Caco-2 (cell line): ENCODE data around the gene SLC16A7. TPM values are rescaled to one million over a fixed set of nuclear protein-coding genes. Genes with fewer than 3 reads are reported as not detected.

Experiments
- BruUV-seq: library from RNA; stranded (reverse); fragments of 400-500 nt; replicated peaks from 2 replicates; lab custom pipeline; 2021; lab: Mats Ljungman, UMichigan
- CTCF ChIA-PET: fragments of 300-600 bp; sonication (Branson Sonifier 250); formaldehyde crosslinking; loops from one replicate; lab custom pipeline; 2022; ENCODE audit warnings: antibody characterized with exemption; lab: Charles Lee
- POLR2A ChIA-PET: fragments of 300-600 bp; sonication (Branson Sonifier 250); formaldehyde crosslinking; loops from one replicate; lab custom pipeline; 2022; ENCODE audit warnings: antibody characterized with exemption; lab: Charles Lee
- DNase-seq, 2 experiments: peaks; one replicate each; pipeline versions ENCODE4 v3.0.0 to v3.0.0-alpha.2; 2020 to 2022
- H3K27me3 ChIP-seq: replicated peaks from 2 replicates; pipeline ENCODE4 v1.6.0; 2011; ENCODE audit warnings: low read length; ENCODE audit not compliant: control insufficient read depth, insufficient read depth
- H3K36me3 ChIP-seq: 2 replicates; pipeline ENCODE4 v1.5.1; 2011; ENCODE audit warnings: low read length; ENCODE audit not compliant: control insufficient read depth, insufficient read depth
- H3K4me1 ChIP-seq: fragments of 250-450 bp; sonication (Bioruptor Pico); 2 replicates; pipeline ENCODE4 v1.5.1; 2020; ENCODE audit warnings: mild to moderate bottlenecking
- H3K4me3 ChIP-seq: 2 replicates; pipeline ENCODE4 v1.5.1; 2011; ENCODE audit warnings: low read depth, mild to moderate bottlenecking, control low read depth, low read length
- H3K9me3 ChIP-seq: fragments of 250-450 bp; sonication (Bioruptor Pico); 2 replicates; pipeline ENCODE4 v1.5.1; 2020; ENCODE audit warnings: mild to moderate bottlenecking, moderate library complexity
- H3K27ac Mint-ChIP-seq: one replicate; pipeline ENCODE4 v1.8.0; 2022; ENCODE audit warnings: mixed read lengths; ENCODE audit not compliant: unreplicated experiment
- H3K27me3 Mint-ChIP-seq: one replicate; pipeline ENCODE4 v1.8.0; 2022; ENCODE audit warnings: mixed read lengths; ENCODE audit not compliant: insufficient read depth, unreplicated experiment
- H3K36me3 Mint-ChIP-seq: one replicate; pipeline ENCODE4 v1.8.0; 2022; ENCODE audit warnings: mild to moderate bottlenecking, mixed read lengths; ENCODE audit not compliant: insufficient read depth, unreplicated experiment
- H3K4me1 Mint-ChIP-seq: one replicate; pipeline ENCODE4 v1.8.0; 2022; ENCODE audit warnings: low read depth, mixed read lengths; ENCODE audit not compliant: unreplicated experiment
- H3K4me3 Mint-ChIP-seq: one replicate; pipeline ENCODE4 v1.8.0; 2022; ENCODE audit warnings: mild to moderate bottlenecking, moderate library complexity, mixed read lengths; ENCODE audit not compliant: unreplicated experiment
- H3K9me3 Mint-ChIP-seq: one replicate; pipeline ENCODE4 v1.8.0; 2022; ENCODE audit warnings: mixed read lengths; ENCODE audit not compliant: unreplicated experiment
- intact Hi-C: fragments of 100-400 bp; cut with micrococcal nuclease; formaldehyde crosslinking; loops from one replicate; pipeline ENCODE4 v1.10.0; 2022; ENCODE audit not compliant: unreplicated experiment
- total RNA-seq: library from RNA; stranded (reverse); gene quantifications from 2 replicates; pipeline ENCODE4 v1.2.3, GENCODE V29; 2022
- TF ChIP-seq, protein P1 (sequence below), 2 experiments: fragments of 200-600 bp in 1 of 2; IDR thresholded peaks; 1 replicate in 1 of 2; 2 replicates in 1 of 2; pipeline versions ENCODE4 v1.5.1 to v1.8.0; 2011 to 2022; ENCODE audit warnings: antibody characterized with exemption in 1 of 2, control low read depth in 1 of 2, inconsistent platforms in 1 of 2, low read depth in 1 of 2, low read length in 1 of 2, mild to moderate bottlenecking in 1 of 2, moderate library complexity in 1 of 2; ENCODE audit not compliant: insufficient read depth in 1 of 2, severe bottlenecking in 1 of 2, unreplicated experiment in 1 of 2

Gene SLC16A7
- total RNA-seq, 1 experiment from 2014 or later: 6.6 TPM

DNA sequence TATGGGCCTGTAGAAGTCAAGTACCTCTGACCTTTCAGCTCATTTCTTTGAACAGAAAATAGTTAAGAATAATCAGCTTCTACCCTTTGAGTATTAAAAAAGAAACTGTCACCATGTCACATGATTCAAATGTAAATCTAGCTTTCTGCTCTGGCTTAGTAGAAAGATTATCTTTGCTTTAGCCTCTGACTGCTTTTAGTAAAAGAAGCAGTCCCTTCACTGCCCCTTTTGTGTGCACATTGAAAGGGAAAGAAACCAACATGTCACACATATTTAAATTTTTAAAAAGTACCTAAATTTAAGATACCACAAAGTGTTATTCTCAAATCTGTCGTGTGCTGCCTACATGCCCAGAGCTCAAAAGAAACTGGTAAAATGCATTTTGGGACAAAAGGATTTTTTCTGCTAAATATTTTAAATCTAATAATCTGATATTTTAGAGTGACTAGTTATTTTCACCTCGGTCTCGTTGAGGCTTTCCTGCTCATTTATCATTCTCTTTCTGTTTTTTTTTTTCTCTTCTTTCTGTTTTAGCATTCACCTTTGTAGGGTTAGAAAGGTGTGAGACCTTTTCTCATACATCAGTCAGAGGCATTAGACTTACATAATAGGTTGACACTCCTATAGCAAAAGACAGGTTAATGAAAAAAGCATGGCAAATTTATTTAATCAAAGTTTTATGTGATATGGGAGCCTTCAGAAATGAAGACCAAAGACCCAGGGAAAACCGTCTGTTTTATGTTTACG lies 41.3 kb downstream of the SLC16A7 start:
- ChIA-PET POLR2A (no interaction called here), CTCF (no interaction called here)
- Mint-ChIP-seq H3K4me1 (no peaks in the 10 kb centered on the region), H3K36me3 (no peaks in the 10 kb centered on the region), H3K9me3 (no peaks in the 10 kb centered on the region), H3K4me3 (no peak overlapping the region), H3K27me3 (no peaks in the 10 kb centered on the region), H3K27ac (no peak overlapping the region)
- BruUV-seq: no TSS peak
- intact Hi-C loops: no loop called here
- Histone ChIP-seq H3K4me3 (no peak overlapping the region), H3K27me3 (no peaks in the 10 kb centered on the region), H3K9me3 (no peaks in the 10 kb centered on the region), H3K36me3 (no peaks in the 10 kb centered on the region), H3K4me1 (peaks cover 6% of the 10 kb centered on the region; the same call in 1 of the 2 replicates)
- TF ChIP-seq, protein P1, sequence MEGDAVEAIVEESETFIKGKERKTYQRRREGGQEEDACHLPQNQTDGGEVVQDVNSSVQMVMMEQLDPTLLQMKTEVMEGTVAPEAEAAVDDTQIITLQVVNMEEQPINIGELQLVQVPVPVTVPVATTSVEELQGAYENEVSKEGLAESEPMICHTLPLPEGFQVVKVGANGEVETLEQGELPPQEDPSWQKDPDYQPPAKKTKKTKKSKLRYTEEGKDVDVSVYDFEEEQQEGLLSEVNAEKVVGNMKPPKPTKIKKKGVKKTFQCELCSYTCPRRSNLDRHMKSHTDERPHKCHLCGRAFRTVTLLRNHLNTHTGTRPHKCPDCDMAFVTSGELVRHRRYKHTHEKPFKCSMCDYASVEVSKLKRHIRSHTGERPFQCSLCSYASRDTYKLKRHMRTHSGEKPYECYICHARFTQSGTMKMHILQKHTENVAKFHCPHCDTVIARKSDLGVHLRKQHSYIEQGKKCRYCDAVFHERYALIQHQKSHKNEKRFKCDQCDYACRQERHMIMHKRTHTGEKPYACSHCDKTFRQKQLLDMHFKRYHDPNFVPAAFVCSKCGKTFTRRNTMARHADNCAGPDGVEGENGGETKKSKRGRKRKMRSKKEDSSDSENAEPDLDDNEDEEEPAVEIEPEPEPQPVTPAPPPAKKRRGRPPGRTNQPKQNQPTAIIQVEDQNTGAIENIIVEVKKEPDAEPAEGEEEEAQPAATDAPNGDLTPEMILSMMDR (IDR thresholded peaks at IDR 0.05; ENCODE audit: insufficient read depth in 1 of 2, low read depth in 1 of 2, low read length in 1 of 2, severe bottlenecking in 1 of 2, unreplicated experiment in 1 of 2): no peak
- no peak for DNase-seq

DNA sequence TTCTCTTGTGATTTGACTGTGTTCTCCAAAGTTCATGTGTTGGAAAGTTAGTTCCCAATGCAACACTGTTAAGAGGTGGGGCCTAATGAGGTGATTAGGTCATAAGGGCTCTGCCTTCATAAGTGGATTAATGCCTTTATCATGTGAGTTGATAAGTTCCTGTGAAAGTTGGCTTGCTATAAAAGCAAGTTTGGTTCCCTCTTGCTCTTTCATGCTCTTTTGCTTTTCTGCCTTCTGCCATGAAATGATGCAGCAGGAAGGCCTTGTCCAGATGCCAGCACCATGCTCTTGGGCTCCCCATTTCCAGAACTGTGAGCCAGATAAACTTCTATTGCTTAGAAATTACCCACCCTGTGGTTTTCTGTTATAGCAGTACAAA lies 41.9 kb downstream of the SLC16A7 start:
- POLR2A ChIA-PET: no interaction called here
- CTCF ChIA-PET: interaction anchor here (0.5 kb wide), 1 partner anchor 42 kb away, joined by 3 read pairs; the partner anchor contains the start of gene SLC16A7
- Mint-ChIP-seq H3K4me1 (no peaks in the 10 kb centered on the region), H3K9me3 (no peaks in the 10 kb centered on the region), H3K27me3 (no peaks in the 10 kb centered on the region), H3K4me3 (no peak overlapping the region), H3K36me3 (no peaks in the 10 kb centered on the region), H3K27ac (no peak overlapping the region)
- TF ChIP-seq, protein P1 (IDR thresholded peaks at IDR 0.05; ENCODE audit: insufficient read depth in 1 of 2, low read depth in 1 of 2, low read length in 1 of 2, severe bottlenecking in 1 of 2, unreplicated experiment in 1 of 2): no peak
- Histone ChIP-seq H3K36me3 (no peaks in the 10 kb centered on the region), H3K9me3 (no peaks in the 10 kb centered on the region), H3K4me3 (no peak overlapping the region), H3K27me3 (no peaks in the 10 kb centered on the region), H3K4me1 (peaks cover 6% of the 10 kb centered on the region; the same call in 1 of the 2 replicates)
- BruUV-seq: no TSS peak
- DNase-seq: no peak
- intact Hi-C loops: no loop called here

DNA sequence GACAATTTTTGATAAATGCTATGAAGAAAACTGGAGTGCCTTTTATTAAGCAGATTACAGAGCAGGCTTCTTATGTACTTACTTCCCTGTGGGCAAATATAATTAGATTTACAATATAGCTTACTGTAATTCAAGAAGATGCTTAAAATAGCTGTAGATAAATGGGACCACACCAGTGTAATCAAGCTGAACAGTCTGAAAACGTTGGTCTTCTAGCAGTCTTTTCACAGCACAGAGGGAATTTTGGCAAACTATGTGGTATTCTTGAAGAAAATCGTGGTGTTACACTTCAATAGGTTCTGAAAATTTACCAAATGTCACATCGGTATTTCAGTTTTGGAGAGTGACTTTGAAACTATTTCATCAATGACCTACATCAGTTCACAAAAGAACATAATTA lies 47.7 kb downstream of the SLC16A7 start:
- H3K4me3 Mint-ChIP-seq: no peak overlapping the region
- H3K4me1 ChIP-seq: peaks cover 3% of the 10 kb centered on the region; the same call in 1 of the 2 replicates
- no TSS peak for BruUV-seq
- no peaks in the 10 kb centered on the region for H3K27me3 Mint-ChIP-seq
- intact Hi-C loops: no loop called here
- DNase-seq: no peak
- H3K36me3 Mint-ChIP-seq: no peaks in the 10 kb centered on the region
- no peak overlapping the region for H3K27ac Mint-ChIP-seq
- ChIA-PET CTCF (no interaction called here), POLR2A (no interaction called here)
- no peaks in the 10 kb centered on the region for H3K9me3 ChIP-seq
- TF ChIP-seq, protein P1 (IDR thresholded peaks at IDR 0.05; ENCODE audit: insufficient read depth in 1 of 2, low read depth in 1 of 2, low read length in 1 of 2, severe bottlenecking in 1 of 2, unreplicated experiment in 1 of 2): no peak
- no peak overlapping the region for H3K4me3 ChIP-seq
- peaks cover 9% of the 10 kb centered on the region for H3K4me1 Mint-ChIP-seq
- H3K27me3 ChIP-seq: no peaks in the 10 kb centered on the region
- peaks cover 26% of the 10 kb centered on the region for H3K9me3 Mint-ChIP-seq
- no peaks in the 10 kb centered on the region for H3K36me3 ChIP-seq
